ENCODE measurements around the gene MT1A.

GRCh38 chr16:56675685-56676210 is 37.3 kb downstream of the MT1A start:
- TF ChIP-seq CTCF (IDR thresholded peaks at IDR 0.05; ENCODE audit: poor library complexity, severe bottlenecking): no peak
- TF ChIP-seq RAD21 (conservative IDR thresholded peaks at IDR 0.05): no peak
- no peak for TF ChIP-seq POLR2AphosphoS5 (IDR thresholded peaks at IDR 0.05)
